ENCODE data around the gene UTRN.

- no peak for TF ChIP-seq CTCF (IDR thresholded peaks at IDR 0.05)
- no peak for TF ChIP-seq POLR2A (IDR thresholded peaks at IDR 0.05)
- peak; percentile 67 for TF ChIP-seq POLR2AphosphoS5 (IDR thresholded peaks at IDR 0.05)
Measured at GRCh38 chr6:144279484-144280150, 5.5 kb upstream of the UTRN start.
